ENCODE results near the gene INPP5J. TPM values are rescaled to one million over a fixed set of nuclear protein-coding genes. Genes with fewer than 3 reads are reported as not detected.
A peak's percentile ranks its signal among the peaks of the same experiment; 100 is the strongest.

Gene INPP5J
- total RNA-seq, 2 donors from 2014 or later, result 0.19 TPM; not detected in 1

DNA sequence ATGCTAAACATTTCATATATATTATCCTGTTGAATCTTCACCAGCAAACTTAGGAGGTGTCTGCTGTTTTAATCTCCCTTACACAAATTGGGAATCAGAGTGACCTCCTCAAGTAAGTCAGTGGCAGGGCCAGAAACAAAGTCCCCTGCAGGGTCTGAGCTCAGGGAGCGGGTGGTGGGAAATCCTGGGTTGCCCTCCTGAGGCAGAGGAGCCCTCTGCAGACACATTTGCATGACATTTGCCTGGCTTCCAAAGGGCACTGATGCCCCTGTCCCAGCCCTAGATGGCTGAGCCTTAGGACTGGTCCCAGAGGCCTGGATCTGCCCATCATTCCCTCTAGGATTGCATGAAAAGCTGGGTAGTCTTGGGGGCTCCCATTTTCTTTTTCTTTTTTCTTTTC lies 2.1 kb upstream of the INPP5J start:
- H3K27me3 Mint-ChIP-seq, result no peaks in the 10 kb centered on the region
- no peaks in the 10 kb centered on the region for H3K36me3 Mint-ChIP-seq
- peaks cover 0 to 5% of the 10 kb centered on the region in 2 donors for H3K4me1 Mint-ChIP-seq (ENCODE audit: low read depth in 2 of 2)
- H3K27ac Mint-ChIP-seq, result no peak overlapping the region
- ATAC-seq (no peak), DNase-seq (ENCODE audit: low spot score) (peak; percentile 28)
- no peak overlapping the region for H3K4me3 Mint-ChIP-seq
- H3K9me3 Mint-ChIP-seq, result no peaks in the 10 kb centered on the region

DNA sequence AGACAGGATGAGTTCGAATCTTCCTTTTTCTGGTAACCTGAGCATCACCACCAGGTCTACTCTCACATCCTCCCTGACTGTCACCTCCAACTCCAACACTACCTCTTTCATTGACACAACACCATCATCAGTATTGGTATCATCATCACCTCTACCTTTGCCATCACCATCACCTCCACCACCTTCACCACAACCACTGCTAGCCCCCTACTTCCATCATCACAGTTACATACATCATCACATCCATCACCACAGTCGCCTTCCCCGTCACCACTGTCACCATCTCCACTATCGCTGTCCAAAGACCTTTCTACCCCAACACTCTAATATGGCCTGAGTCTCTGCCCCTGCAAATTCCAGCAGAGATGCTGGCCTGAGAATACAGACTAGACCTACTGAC lies 1.4 kb upstream of the INPP5J start:
- Mint-ChIP-seq H3K4me1 (ENCODE audit: low read depth in 2 of 2) (peaks cover 0 to 5% of the 10 kb centered on the region in 2 donors), H3K27ac (no peak overlapping the region), H3K36me3 (no peaks in the 10 kb centered on the region), H3K27me3 (no peaks in the 10 kb centered on the region), H3K9me3 (no peaks in the 10 kb centered on the region), H3K4me3 (no peak overlapping the region)
- ATAC-seq (no peak), DNase-seq (ENCODE audit: low spot score) (peak; percentile 32)

DNA sequence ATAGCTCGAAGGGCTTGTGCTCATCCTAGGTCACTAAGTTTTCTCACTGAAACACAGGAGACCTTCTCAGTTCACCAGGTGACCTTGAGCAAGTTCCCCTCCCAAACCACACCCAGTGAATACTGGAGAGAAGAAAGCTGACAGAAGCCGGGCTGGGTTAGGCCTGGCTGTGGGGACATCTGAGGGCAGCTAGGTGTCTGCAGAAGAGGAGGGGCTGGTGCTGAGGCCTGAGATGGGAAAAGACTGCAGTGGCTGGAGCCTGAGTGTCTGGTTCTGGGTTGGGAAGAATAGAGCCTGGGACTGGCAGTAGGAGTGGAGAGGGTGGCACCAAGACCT lies 602 bp upstream of the INPP5J start:
- Mint-ChIP-seq H3K4me3 (no peak overlapping the region), H3K36me3 (no peaks in the 10 kb centered on the region), H3K4me1 (ENCODE audit: low read depth in 2 of 2) (peaks cover 0 to 5% of the 10 kb centered on the region in 2 donors), H3K27me3 (no peaks in the 10 kb centered on the region), H3K27ac (no peak overlapping the region), H3K9me3 (no peaks in the 10 kb centered on the region)
- peak; percentile 26 for DNase-seq (ENCODE audit: low spot score)
- ATAC-seq, result no peak

DNA sequence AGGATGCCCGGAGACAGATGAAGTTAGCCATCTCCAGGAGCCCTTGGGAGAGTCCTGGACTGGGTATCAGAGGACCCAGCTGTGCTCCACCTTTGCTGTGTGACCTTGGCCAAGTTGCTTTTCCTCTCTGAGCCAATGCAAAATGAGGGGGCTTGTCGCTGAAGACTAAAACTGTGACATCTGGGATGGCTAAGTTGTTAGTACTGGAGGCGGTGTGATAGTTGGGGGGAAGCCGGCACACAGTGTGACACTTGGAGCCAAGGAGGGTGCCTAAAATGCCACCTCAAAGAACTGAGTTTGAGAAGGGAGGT lies 481 bp downstream of the INPP5J start:
- DNase-seq (ENCODE audit: low spot score) (no peak), ATAC-seq (no peak)
- no peaks in the 10 kb centered on the region for H3K36me3 Mint-ChIP-seq
- no peaks in the 10 kb centered on the region for H3K9me3 Mint-ChIP-seq
- peaks cover 0 to 5% of the 10 kb centered on the region in 2 donors for H3K4me1 Mint-ChIP-seq (ENCODE audit: low read depth in 2 of 2)
- H3K4me3 Mint-ChIP-seq, result no peak overlapping the region
- no peaks in the 10 kb centered on the region for H3K27me3 Mint-ChIP-seq
- H3K27ac Mint-ChIP-seq, result no peak overlapping the region

DNA sequence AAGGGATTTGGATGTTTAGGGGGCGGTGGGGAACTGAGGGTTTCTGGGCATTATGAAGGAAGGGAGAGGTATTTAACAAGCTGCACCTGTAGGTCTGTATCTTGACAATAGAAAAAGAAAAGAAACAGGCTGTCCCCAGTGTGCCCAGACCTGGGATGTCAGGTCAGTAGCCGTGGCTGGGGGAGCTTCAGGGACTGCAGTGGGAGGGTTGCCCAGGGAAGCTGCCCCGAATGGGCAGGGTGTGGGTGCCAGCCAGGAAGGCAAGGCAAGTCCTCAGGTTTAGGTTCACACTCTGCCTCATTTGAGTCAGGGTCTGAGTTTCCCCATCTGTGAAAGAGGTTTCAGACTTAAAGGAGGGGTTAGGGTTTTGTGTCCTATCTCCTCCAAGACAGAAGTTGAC lies 1.5 kb downstream of the INPP5J start:
- peak; percentile 29 for DNase-seq (ENCODE audit: low spot score)
- Mint-ChIP-seq H3K27me3 (no peaks in the 10 kb centered on the region), H3K4me3 (no peak overlapping the region), H3K4me1 (ENCODE audit: low read depth in 2 of 2) (peaks cover 0 to 5% of the 10 kb centered on the region in 2 donors), H3K36me3 (no peaks in the 10 kb centered on the region), H3K27ac (no peak overlapping the region), H3K9me3 (no peaks in the 10 kb centered on the region)
- no peak for ATAC-seq

DNA sequence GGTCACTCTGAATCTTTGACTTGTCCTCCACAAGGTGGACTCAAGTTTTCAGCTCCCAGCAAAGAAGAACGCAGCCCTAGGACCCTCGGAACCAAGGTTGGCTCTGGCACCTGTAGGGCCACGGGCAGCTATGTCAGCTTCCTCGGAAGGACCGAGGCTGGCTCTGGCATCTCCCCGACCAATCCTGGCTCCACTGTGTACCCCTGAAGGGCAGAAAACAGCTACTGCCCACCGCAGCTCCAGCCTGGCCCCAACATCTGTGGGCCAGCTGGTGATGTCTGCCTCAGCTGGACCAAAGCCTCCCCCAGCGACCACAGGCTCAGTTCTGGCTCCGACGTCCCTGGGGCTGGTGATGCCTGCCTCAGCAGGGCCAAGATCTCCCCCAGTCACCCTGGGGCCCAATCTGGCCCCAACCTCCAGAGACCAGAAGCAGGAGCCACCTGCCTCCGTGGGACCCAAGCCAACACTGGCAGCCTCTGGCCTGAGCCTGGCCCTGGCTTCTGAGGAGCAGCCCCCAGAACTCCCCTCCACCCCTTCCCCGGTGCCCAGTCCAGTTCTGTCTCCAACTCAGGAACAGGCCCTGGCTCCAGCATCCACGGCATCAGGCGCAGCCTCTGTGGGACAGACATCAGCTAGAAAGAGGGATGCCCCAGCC lies 2.2 kb downstream of the INPP5J start:
- H3K9me3 Mint-ChIP-seq, result no peaks in the 10 kb centered on the region
- H3K27ac Mint-ChIP-seq, result no peak overlapping the region
- peaks cover 0 to 5% of the 10 kb centered on the region in 2 donors for H3K4me1 Mint-ChIP-seq (ENCODE audit: low read depth in 2 of 2)
- ATAC-seq (peak; percentile 3 to 32), DNase-seq (ENCODE audit: low spot score) (peak; percentile 44)
- no peak overlapping the region for H3K4me3 Mint-ChIP-seq
- H3K36me3 Mint-ChIP-seq, result no peaks in the 10 kb centered on the region
- no peaks in the 10 kb centered on the region for H3K27me3 Mint-ChIP-seq

DNA sequence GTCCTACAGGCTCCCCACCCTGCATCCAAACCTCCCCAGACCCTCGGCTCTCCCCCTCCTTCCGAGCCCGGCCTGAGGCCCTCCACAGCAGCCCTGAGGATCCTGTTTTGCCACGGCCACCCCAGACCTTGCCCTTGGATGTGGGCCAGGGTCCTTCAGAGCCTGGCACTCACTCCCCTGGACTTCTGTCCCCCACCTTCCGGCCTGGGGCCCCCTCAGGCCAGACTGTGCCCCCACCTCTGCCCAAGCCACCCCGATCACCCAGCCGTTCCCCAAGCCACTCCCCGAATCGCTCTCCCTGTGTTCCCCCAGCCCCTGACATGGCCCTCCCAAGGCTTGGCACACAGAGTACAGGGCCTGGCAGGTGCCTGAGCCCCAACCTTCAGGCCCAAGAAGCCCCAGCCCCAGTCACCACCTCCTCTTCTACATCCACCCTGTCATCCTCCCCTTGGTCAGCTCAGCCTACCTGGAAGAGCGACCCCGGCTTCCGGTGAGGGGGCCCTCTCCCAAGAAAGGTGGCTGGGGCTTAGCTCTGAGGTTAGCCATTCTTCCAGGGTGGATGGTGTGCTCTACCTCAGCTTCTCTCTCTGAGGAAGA lies 2.9 kb downstream of the INPP5J start:
- H3K9me3 Mint-ChIP-seq, result no peaks in the 10 kb centered on the region
- no peak overlapping the region for H3K4me3 Mint-ChIP-seq
- no peak overlapping the region for H3K27ac Mint-ChIP-seq
- no peak for DNase-seq (ENCODE audit: low spot score)
- no peaks in the 10 kb centered on the region for H3K36me3 Mint-ChIP-seq
- H3K4me1 Mint-ChIP-seq (ENCODE audit: low read depth in 2 of 2), result peaks cover 0 to 5% of the 10 kb centered on the region in 2 donors
- no peaks in the 10 kb centered on the region for H3K27me3 Mint-ChIP-seq
- ATAC-seq, result no peak

DNA sequence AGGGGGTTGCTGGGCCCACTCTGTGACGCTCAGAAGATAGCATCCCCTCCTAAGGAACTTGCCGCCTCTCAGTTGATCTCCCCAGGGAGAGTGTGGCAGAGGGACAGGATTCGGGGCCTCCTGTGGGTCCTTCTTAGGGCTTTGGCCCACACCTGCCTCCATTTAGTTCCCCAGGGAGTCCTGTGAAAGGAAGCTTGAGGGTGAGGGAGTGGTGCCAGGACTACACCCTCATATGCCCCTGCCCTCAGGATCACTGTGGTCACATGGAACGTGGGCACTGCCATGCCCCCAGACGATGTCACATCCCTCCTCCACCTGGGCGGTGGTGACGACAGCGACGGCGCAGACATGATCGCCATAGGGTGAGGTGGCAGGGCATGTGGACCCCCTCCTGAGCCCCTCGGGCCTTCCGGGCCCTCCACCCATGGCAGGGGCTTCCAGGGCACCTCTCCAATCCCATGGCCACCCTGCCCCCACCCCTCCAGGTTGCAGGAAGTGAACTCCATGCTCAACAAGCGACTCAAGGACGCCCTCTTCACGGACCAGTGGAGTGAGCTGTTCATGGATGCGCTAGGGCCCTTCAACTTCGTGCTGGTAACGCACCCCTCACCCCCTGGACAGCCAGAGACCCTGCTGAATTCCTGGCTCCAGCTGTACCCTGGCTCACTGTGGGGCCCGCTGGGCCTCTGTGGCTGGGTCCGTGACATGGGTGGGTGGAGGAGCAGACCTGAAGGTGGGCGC lies 3.5 kb downstream of the INPP5J start:
- DNase-seq (ENCODE audit: low spot score), result peak; percentile 25
- no peak overlapping the region for H3K27ac Mint-ChIP-seq
- no peaks in the 10 kb centered on the region for H3K36me3 Mint-ChIP-seq
- peaks cover 0 to 4% of the 10 kb centered on the region in 2 donors for H3K4me1 Mint-ChIP-seq (ENCODE audit: low read depth in 2 of 2)
- ATAC-seq, result no peak
- H3K4me3 Mint-ChIP-seq, result no peak overlapping the region
- H3K27me3 Mint-ChIP-seq, result no peaks in the 10 kb centered on the region
- H3K9me3 Mint-ChIP-seq, result no peaks in the 10 kb centered on the region

DNA sequence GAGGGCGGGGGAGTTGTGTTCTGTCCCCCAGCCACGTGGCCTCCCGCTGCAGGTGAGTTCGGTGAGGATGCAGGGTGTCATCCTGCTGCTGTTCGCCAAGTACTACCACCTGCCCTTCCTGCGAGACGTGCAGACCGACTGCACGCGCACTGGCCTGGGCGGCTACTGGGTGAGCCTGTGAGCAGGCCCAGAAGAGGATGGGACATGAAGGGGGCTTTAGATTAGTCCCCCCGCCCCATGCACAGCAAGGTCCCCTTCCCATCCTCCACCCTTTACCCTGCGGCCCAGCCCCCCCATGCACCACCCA lies 4.1 kb downstream of the INPP5J start:
- no peak for ATAC-seq
- no peak overlapping the region for H3K4me3 Mint-ChIP-seq
- no peaks in the 10 kb centered on the region for H3K36me3 Mint-ChIP-seq
- H3K9me3 Mint-ChIP-seq, result no peaks in the 10 kb centered on the region
- no peak for DNase-seq (ENCODE audit: low spot score)
- H3K27me3 Mint-ChIP-seq, result no peaks in the 10 kb centered on the region
- no peak overlapping the region for H3K27ac Mint-ChIP-seq
- no peaks in the 10 kb centered on the region for H3K4me1 Mint-ChIP-seq (ENCODE audit: low read depth in 2 of 2)

DNA sequence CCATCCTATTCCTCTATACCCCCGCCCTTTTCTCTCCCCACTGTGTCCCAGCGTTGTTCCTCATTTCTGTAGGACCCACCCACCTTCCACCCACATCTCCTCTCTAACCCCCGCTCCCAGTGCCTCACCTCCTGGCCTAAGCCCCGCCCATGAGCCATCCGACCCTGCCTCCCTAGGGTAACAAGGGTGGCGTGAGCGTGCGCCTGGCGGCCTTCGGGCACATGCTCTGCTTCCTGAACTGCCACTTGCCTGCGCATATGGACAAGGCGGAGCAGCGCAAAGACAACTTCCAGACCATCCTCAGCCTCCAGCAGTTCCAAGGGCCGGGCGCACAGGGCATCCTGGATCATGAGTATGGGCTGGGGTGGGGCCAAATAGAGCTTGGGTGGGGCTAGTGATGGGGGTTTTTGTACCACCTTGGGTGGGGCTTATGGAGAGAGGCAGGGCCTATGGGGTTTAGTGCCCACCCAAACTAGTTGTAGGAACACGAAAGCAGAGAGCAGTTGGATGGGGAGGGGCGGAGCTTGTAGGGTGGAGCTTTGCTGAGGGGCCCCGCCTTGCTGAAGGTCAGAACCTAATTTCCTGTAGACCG lies 4.5 kb downstream of the INPP5J start:
- H3K4me1 Mint-ChIP-seq (ENCODE audit: low read depth in 2 of 2), result no peaks in the 10 kb centered on the region
- H3K36me3 Mint-ChIP-seq, result no peaks in the 10 kb centered on the region

DNA sequence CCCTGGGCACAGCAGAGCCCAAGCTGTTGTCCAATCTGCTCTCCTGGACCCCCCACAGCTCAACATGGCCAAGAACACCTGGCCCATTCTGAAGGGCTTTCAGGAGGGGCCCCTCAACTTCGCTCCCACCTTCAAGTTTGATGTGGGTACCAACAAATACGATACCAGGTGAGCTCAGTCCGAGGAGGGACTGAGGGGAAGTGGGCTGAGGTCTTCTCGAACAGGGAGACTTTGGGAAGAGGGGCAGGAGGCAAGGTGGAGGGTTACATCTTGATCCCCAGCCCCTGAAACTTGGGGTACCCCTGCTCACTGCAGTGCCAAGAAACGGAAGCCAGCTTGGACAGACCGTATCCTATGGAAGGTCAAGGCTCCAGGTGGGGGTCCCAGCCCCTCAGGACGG lies 5.4 kb downstream of the INPP5J start:
- H3K4me3 Mint-ChIP-seq, result no peak overlapping the region
- H3K9me3 Mint-ChIP-seq, result no peaks in the 10 kb centered on the region
- no peaks in the 10 kb centered on the region for H3K27me3 Mint-ChIP-seq
- DNase-seq (ENCODE audit: low spot score) (peak; percentile 52), ATAC-seq (no peak)
- H3K4me1 Mint-ChIP-seq (ENCODE audit: low read depth in 2 of 2), result no peaks in the 10 kb centered on the region
- no peaks in the 10 kb centered on the region for H3K36me3 Mint-ChIP-seq
- no peak overlapping the region for H3K27ac Mint-ChIP-seq

More for the DNA sequence above, 4.5 kb downstream of the INPP5J start:
- ATAC-seq (no peak), DNase-seq (ENCODE audit: low spot score) (peak; percentile 49)
- Mint-ChIP-seq H3K27ac (no peak overlapping the region), H3K27me3 (no peaks in the 10 kb centered on the region), H3K9me3 (no peaks in the 10 kb centered on the region), H3K4me3 (no peak overlapping the region)

DNA sequence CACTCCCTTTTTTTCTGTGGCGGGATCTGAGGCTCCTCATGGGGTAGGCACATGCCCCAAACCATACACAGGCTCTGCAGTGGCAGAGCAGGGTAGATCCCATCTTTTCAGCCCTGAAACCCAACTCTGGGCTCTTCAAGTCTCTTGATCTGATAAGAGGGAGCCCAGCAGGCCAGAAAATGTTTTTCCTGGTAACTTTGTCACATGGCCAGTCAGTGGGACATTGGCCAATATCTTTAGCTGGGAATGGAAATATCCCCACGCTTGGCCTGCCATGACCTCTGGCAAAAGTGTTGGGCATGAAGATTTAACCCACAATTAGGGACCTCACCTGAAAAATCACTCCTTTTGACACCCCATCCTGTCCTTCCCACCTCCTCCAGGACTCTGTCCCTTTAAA lies 8.1 kb downstream of the INPP5J start:
- H3K36me3 Mint-ChIP-seq, result no peaks in the 10 kb centered on the region
- ATAC-seq (no peak), DNase-seq (ENCODE audit: low spot score) (no peak)
- H3K4me3 Mint-ChIP-seq, result no peak overlapping the region
- no peaks in the 10 kb centered on the region for H3K9me3 Mint-ChIP-seq
- H3K27ac Mint-ChIP-seq, result no peak overlapping the region
- H3K27me3 Mint-ChIP-seq, result no peaks in the 10 kb centered on the region
- H3K4me1 Mint-ChIP-seq (ENCODE audit: low read depth in 2 of 2), result no peaks in the 10 kb centered on the region

DNA sequence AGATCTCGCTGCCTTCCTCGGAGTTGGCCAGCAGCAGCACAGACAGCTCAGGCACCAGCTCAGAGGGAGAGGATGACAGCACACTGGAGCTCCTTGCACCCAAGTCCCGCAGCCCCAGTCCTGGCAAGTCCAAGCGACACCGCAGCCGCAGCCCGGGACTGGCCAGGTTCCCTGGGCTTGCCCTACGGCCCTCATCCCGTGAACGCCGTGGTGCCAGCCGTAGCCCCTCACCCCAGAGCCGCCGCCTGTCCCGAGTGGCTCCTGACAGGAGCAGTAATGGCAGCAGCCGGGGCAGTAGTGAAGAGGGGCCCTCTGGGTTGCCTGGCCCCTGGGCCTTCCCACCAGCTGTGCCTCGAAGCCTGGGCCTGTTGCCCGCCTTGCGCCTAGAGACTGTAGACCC lies 11.1 kb downstream of the INPP5J start:
- no peaks in the 10 kb centered on the region for H3K27me3 Mint-ChIP-seq
- no peaks in the 10 kb centered on the region for H3K36me3 Mint-ChIP-seq
- no peak for ATAC-seq
- no peaks in the 10 kb centered on the region for H3K9me3 Mint-ChIP-seq
- H3K4me3 Mint-ChIP-seq, result no peak overlapping the region
- H3K4me1 Mint-ChIP-seq (ENCODE audit: low read depth in 2 of 2), result no peaks in the 10 kb centered on the region
- no peak for DNase-seq (ENCODE audit: low spot score)
- H3K27ac Mint-ChIP-seq, result no peak overlapping the region

DNA sequence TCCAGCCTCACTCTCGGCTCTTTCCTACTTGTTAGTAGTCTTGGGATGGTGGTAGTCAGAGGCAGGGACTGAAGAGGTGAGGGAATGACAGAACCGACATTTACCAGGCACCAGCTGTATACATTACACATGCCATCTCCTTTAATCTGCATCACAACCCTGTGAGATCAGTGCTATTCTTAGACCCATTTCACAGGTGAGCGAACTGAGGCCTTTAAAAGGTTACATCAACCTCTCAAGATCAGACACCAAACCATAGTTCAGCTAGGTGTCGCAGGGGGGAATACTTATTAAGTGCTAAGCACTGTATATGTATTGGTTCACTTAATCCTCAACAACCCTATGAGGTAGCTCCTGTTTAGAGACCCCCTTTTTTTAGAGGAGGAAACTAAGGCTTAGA lies 11.9 kb downstream of the INPP5J start:
- DNase-seq (ENCODE audit: low spot score) (no peak), ATAC-seq (no peak)
- Mint-ChIP-seq H3K4me1 (ENCODE audit: low read depth in 2 of 2) (no peaks in the 10 kb centered on the region), H3K4me3 (no peak overlapping the region), H3K27ac (no peak overlapping the region), H3K36me3 (no peaks in the 10 kb centered on the region), H3K27me3 (no peaks in the 10 kb centered on the region), H3K9me3 (no peaks in the 10 kb centered on the region)

All from natural killer cell treated with Interleukin-12 subunit alpha and Interleukin-12 subunit beta and Interleukin-15 and Interleukin-18, amount 100 ng/mL, for 72 hours (primary cell).